Measurements from ENCODE around the gene CMTM1.

DNA sequence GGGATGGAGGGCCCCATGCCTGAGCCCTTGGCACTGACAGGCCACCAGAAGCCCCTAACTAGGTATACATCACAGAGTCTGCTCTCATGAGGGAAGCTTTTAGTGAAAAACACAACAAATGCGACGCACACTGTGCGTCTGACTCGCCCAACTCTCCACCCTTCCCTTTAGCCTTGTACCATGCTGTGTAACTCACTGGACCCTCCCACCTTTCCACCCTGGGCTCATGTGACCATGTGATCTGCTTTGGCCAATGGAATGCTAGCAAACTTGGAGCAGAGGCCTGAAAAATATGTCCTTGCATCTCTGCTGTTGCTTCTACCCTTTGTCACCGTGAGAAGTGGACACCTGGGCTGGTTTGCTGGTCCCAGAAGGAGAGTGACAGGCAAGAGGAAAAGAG is 37.9 kb upstream of the CMTM1 start:
- TF ChIP-seq JUNB (IDR thresholded peaks at IDR 0.05; ENCODE audit: unreplicated experiment) = no peak
- no peak for TF ChIP-seq CTCF (conservative IDR thresholded peaks at IDR 0.05; ENCODE audit: low read depth in 2 of 2)
- TF ChIP-seq REST (IDR thresholded peaks at IDR 0.05; ENCODE audit: unreplicated experiment) = no peak
- no peak for TF ChIP-seq CREB1 (CRISPR knock-in tag; IDR thresholded peaks at IDR 0.05; ENCODE audit: low read depth)
